GM12873 (cell line): ENCODE measurements around the gene IDS.
A peak's percentile ranks its signal among the peaks of the same experiment; 100 is the strongest.

Experiments
- TF ChIP-seq, protein P1 (sequence below): IDR thresholded peaks from 2 replicates; pipeline ENCODE4 v1.5.1; 2012; ENCODE audit warnings: low read depth, mild to moderate bottlenecking, moderate library complexity, low read length, control low read depth; ENCODE audit not compliant: insufficient read depth; ENCODE audit errors: missing control alignments

Gene IDS

DNA sequence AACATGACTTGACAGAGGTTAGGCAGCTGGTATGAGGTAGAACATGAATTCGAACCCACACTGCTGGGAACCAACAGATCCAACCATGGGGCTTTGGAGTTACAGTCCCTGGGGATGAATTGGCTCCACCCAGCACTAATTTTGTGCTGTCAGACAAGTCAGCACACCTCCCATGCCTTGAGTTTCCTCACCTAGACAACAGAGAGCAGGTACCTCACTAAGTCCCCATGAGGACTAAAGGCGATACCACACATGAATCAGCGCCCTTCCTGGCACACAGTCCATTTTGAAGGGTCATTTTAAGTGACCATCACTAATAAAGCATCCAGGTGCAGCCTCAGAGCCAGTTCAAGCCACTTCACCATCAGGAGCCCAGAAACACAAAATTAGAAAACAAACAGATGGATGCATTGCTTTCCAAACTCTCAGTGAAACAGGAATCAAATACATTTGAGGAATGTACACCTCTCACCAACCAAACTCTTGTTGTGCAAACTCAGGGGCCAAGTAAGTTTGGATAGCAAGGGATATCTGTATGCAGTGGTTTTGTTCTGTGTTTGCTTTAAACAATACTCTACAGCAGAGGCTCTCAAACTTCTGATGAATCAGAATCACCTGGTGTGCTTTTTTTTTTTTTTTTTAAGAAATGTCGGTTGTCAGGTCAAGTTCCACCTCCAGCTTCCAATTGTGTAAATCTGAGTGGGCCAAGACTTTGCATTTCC, 10.1 kb downstream of the IDS start:
- TF ChIP-seq, protein P1, sequence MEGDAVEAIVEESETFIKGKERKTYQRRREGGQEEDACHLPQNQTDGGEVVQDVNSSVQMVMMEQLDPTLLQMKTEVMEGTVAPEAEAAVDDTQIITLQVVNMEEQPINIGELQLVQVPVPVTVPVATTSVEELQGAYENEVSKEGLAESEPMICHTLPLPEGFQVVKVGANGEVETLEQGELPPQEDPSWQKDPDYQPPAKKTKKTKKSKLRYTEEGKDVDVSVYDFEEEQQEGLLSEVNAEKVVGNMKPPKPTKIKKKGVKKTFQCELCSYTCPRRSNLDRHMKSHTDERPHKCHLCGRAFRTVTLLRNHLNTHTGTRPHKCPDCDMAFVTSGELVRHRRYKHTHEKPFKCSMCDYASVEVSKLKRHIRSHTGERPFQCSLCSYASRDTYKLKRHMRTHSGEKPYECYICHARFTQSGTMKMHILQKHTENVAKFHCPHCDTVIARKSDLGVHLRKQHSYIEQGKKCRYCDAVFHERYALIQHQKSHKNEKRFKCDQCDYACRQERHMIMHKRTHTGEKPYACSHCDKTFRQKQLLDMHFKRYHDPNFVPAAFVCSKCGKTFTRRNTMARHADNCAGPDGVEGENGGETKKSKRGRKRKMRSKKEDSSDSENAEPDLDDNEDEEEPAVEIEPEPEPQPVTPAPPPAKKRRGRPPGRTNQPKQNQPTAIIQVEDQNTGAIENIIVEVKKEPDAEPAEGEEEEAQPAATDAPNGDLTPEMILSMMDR: no peak

DNA sequence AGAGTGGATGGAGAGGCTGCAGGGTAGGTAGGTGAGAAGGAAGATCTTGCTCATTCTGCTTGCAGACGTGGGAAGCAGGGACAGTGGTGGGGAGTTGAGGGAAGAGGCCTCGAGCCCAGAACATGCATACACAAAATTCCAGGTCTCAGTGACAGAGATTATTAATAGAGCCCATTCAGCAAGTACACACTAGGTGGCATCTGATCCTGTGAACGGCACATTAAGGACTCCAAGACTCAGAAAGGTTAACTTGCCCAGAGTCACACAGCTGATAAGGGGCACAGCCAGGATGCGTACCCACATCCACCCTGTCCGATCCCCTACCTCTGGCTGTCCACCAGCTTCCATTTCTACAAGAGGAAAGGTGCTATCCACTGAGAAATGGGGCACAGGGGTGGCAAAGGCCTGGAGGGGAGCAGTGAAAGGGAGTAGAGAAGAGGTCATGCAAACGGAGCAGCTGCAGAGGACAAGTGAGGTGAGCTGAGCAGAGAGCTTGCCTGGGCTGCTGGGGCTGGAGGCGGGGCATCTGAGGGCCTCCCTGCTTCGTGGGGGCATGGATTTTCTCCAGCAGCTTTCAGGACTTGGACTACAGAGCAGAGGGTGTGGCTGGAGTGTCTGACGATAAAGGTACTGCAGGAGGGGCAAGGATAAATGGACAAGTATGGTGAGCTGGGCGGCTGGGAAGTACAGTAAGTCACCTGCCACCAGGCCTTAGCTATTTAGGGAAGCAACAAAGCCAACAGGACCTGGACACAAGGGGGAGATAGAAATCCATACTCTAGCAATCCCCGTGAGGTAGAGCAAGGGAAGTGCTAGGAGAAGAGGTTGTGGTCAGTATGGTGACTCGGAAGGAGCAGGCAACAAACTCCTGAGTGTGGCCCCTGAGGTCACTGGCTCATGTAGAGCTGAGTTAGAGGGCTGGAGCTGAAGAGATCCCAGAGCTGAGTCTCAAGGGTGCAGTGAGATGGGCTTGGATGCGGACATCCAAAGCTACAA, 11.2 kb downstream of the IDS start:
- TF ChIP-seq, protein P1: peak; percentile 12

DNA sequence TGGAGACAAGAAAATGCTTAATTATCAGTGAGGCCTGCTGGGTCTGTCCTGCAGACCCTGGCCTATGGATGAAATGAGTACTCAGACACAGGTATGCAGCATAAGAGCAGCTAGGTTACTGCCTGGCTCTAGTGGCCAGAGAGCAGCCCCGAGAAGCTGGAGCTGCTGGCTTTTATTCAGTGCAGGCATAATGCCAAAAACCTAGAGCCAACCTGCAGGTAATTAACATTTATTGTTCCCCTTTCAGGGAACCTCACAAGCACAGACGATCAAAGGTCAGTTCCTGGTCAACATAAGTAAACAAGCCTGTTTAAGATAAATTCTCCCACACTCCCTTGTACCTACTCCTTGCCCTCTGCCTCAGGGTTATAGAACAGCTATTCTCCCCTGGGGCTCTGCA, 13.3 kb downstream of the IDS start:
- TF ChIP-seq, protein P1: no peak

DNA sequence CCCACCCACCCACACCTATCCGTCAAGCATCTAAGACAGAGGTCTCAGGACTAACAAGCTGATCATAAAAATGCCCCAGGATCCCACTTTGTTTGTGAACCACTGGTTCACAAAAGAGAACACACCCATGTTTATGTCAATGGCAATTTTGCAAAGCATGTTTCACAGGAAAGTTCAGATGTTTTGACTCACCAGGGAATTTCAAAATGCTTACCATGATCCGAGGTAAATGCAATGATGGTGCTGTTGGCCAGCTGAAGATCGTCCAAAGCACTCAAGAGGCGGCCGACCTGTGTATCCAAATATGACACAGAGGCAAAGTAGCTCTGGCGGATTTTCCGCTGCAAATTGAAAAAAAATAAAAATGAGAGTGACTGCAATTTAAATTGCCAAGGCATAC, 15.0 kb downstream of the IDS start:
- TF ChIP-seq, protein P1: no peak

DNA sequence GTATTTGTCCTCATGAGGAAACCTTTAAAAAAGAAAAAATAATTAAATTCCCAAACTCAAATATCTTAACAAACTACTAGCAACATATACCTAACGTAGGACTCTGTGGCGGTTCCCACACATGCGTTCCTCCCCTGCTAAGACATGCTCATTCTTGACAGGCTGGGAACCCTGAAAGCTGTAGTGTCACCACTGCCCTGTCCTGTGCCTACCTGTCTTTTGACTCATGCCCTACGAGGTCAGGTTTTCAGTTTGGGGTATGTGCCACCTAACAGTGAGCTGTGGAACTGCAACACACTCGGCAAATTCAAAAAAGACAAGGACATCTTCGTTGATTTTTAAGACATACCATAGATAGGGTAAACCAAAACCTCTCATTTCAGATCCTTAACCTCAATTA, 17.8 kb downstream of the IDS start:
- TF ChIP-seq, protein P1: peak; percentile 42

DNA sequence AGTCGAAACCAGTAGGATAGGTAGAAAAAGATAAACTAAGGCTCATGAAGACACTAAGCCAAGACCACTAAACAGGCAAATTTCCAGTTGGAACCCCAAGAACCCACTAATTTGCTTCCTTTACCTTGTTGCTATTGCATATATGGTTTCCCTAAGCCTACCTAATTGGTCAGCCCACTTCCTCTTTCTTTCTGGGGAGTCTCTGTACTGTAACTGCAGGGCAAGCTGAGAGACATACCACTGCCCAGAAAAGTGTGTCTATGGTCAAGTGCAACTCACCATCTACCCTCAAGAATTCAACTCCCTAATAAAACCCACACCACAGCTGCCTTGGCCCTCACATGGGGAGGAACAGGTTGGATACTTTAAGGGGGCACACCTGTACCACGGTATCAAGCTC, 28.6 kb downstream of the IDS start:
- TF ChIP-seq, protein P1: no peak

DNA sequence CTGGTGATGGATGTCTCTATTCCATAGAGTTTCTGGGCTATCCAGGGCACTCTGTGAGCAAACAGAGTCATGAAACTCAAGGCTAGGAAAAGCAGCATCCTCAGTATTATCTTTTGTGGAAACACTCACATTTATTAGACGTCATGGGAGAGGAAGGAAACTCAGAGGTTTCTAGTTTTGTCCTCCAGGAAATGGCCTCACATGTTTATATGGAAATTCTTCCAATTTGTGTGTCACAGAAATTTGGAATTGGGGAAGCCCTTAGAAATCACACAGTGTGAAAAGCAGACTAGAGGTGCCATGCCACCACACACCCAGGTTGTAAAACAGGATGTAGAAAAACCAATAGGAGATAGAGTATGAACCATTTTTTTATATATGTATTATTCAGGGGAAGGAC, 31.1 kb downstream of the IDS start:
- TF ChIP-seq, protein P1: no peak
